Panc1 (cell line): ENCODE data around the gene IFNA5.

ENCODE experiments used
- POLR2AphosphoS5 ChIP-seq: IDR thresholded peaks from 2 replicates; pipeline ENCODE4 v1.6.1; 2012; ENCODE audit warnings: mild to moderate bottlenecking, low read depth, low read length, moderate library complexity
- TCF7L2 ChIP-seq: IDR thresholded peaks from 2 replicates; pipeline ENCODE4 v1.6.1; 2011; ENCODE audit warnings: mild to moderate bottlenecking, low read depth, low read length, inconsistent platforms

- no peak for TF ChIP-seq TCF7L2
- TF ChIP-seq POLR2AphosphoS5, result no peak
These were observed 11.1 kb upstream of the IFNA5 start for GRCh38 chr9:21316032-21316842.
